Measurements from ENCODE around the gene CRMP1. TPM values are rescaled to one million over a fixed set of nuclear protein-coding genes. Genes with fewer than 3 reads are reported as not detected.

Gene CRMP1
- total and polyA plus RNA-seq, 3 donors from 2014 or later = 5.0 to 9.4 (median 8.9) TPM

DNA sequence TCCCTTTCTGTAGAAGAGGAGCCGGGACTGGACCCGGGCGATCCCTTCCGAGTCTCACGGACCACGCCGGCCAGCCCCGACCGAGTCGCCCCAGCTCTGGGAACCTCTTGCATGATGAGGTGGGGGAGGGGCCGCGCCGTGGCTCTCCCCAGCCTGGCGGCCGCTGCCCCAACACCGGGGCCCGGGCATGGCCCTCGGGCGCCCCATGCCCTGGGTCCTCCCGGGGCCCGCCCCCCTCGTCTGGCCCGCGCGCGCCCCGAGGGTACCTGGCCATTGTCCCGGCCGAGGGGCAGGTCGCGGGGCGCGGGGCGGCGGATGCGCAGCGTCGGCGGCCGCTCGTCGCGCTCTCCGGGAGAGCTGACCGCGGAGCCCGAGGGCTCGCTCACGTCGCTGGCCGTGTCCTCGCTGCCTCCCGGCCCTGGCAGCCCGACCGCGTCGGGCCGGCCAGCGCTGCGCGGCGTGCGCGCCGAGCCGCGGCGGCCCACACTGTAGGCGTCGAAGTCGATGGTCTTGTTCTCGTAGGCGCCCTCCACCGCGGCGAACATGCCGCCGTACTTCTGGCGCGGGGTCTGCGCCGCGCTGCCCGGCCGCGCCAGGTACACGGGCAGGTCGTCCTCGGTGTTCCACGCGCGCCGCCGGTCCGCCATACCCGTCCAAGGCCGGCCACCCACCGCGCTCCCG is 423 bp downstream of the CRMP1 start:
- Histone ChIP-seq H3K4me1 (peaks cover 10% of the 10 kb centered on the region), H3K27me3 (no peaks in the 10 kb centered on the region), H3K4me3 (peak overlapping the region in 1 of 2 donors; percentile 21), H3K9me3 (no peaks in the 10 kb centered on the region), H3K36me3 (ENCODE audit: low read depth, missing control alignments) (no peaks in the 10 kb centered on the region), H3K27ac (no peak overlapping the region)
- intact Hi-C loops (cut with DNase I; ENCODE audit: low total_unique reads) = no loop called here
- TF ChIP-seq POLR2A (IDR thresholded peaks at IDR 0.05) = no peak
- TF ChIP-seq, protein P1, sequence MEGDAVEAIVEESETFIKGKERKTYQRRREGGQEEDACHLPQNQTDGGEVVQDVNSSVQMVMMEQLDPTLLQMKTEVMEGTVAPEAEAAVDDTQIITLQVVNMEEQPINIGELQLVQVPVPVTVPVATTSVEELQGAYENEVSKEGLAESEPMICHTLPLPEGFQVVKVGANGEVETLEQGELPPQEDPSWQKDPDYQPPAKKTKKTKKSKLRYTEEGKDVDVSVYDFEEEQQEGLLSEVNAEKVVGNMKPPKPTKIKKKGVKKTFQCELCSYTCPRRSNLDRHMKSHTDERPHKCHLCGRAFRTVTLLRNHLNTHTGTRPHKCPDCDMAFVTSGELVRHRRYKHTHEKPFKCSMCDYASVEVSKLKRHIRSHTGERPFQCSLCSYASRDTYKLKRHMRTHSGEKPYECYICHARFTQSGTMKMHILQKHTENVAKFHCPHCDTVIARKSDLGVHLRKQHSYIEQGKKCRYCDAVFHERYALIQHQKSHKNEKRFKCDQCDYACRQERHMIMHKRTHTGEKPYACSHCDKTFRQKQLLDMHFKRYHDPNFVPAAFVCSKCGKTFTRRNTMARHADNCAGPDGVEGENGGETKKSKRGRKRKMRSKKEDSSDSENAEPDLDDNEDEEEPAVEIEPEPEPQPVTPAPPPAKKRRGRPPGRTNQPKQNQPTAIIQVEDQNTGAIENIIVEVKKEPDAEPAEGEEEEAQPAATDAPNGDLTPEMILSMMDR (IDR thresholded peaks at IDR 0.05) = no peak
- WGBS, 2 donors = 3% methylated on average over 10 of the region's 100 CpGs; no CpG with 5 or more reads in 1 of the 2 donors
- no peak for DNase-seq

DNA sequence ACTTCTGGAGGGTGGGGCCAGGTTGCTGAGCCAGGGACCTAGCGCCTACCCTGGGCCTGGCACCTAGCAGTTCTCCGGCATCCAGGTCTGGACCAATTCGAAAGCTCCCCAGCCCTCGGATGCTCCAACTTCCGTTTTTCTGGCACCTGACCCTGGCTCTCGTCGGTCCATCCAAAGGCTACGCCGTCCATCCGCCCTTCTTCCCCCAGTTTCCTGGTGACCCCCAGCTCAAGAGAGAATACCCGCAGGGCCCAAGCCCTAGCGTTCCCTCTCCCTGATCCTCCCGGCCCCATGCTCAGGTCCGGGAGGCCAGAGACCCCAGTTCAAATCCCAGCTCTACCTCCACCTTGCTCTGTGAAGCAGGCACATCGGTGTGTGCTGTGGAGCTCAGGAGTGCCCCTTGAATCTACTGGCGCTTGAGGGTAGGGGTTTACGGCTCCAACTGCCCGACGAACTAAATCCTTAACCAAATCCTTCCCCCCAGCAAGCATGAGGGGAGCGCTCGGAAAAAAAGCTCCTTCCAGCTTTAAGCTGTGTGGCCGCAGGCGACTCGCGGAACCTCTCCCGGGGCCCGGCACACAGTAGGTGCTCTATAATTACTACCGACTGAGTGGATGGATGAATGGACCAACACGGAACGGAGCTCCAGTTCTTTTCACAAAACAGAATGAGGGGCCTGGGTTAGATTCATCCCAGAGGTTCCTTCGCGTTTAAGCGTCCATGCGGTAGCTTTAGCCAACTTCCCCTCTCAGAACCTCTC is 1.1 kb downstream of the CRMP1 start:
- no peaks in the 10 kb centered on the region for H3K36me3 ChIP-seq (ENCODE audit: low read depth, missing control alignments)
- DNase-seq = no peak
- no peak overlapping the region for H3K4me3 ChIP-seq
- intact Hi-C loops (cut with DNase I; ENCODE audit: low total_unique reads) = no loop called here
- 7 to 8% methylated on average over 24 to 34 of the region's 34 CpGs for WGBS, 2 donors
- H3K27ac ChIP-seq = no peak overlapping the region
- H3K27me3 ChIP-seq = no peaks in the 10 kb centered on the region
- H3K9me3 ChIP-seq = no peaks in the 10 kb centered on the region
- TF ChIP-seq, protein P1 (IDR thresholded peaks at IDR 0.05) = no peak
- TF ChIP-seq POLR2A (IDR thresholded peaks at IDR 0.05) = no peak
- H3K4me1 ChIP-seq = peaks cover 11% of the 10 kb centered on the region

DNA sequence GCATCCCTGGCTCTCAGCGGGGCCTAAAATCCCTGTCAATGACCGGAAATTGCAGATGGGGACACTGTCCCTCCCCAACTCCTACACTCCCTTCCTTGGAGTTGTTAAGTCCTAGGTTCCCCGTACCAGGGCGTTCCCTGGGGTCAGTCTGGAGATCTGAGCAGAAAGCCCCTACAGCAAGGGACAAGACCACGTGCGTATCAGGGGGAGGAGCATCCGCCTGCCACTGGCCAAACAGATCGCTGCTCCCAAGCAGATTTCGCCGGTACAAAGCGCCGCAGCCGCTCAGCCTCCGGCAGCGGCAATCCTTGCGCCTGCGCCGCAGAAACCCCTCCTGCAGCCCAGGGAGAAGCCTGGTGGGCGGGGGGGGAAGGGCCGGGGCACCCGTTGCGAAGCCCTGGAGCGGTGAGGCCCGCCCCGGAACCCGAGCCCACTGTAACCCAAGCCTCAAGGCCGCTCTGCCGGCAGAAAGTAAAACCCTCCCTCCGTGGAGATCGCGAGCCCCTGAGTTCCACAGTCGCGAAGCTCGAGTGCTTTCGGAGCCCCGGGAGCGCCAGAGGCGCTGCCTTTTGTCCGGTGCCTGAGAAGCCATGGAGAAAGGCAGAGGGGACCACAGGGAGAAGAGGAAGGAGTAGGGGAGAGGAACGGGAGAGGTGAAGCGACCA is 2.7 kb downstream of the CRMP1 start:
- DNase-seq = peak; percentile 27

DNA sequence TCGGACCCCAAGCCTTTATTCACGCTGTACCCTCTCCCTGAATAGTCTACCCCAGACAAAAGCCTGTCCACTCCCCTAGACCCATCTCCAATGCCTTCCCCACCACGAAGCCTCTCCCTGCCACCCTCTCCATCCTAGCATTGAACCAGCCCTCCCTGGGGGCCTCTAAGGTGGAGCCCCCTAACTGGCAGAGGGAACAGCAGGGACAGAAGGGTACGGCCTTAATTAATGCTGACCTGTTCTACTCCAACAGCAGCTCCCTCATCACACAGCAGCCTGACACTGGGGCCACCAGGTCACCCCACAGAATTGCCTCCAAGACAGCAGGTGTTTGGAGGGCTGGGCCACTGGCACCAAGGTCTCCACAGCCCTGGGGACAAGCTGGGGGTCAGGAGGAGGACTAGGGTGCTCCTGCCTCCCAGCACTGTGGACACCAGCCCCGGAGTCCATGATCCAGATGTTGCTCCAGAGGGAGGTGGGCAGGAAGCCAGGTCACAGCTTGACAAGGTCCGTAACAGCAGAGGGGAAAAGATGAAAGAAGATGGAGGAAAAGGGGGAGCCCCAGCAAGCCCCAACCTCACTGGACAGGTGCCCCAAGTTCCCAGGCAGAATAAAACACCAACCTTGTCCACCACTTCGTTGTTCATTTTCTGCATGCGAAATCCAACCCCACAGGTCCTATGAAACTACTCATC is 3.7 kb downstream of the CRMP1 start:
- Histone ChIP-seq H3K4me1 (peaks cover 11% of the 10 kb centered on the region), H3K27ac (no peak overlapping the region), H3K9me3 (no peaks in the 10 kb centered on the region), H3K27me3 (no peaks in the 10 kb centered on the region), H3K4me3 (no peak overlapping the region), H3K36me3 (ENCODE audit: low read depth, missing control alignments) (no peaks in the 10 kb centered on the region)
- TF ChIP-seq POLR2A (IDR thresholded peaks at IDR 0.05) = no peak
- TF ChIP-seq, protein P1 (IDR thresholded peaks at IDR 0.05) = no peak
- no peak for DNase-seq
- WGBS, 2 donors = 15 to 17% methylated on average over 6 to 8 of the region's 8 CpGs
- intact Hi-C loops (cut with DNase I; ENCODE audit: low total_unique reads) = no loop called here

More for the DNA sequence above, 2.7 kb downstream of the CRMP1 start:
- TF ChIP-seq, protein P1 (IDR thresholded peaks at IDR 0.05) = no peak
- TF ChIP-seq POLR2A (IDR thresholded peaks at IDR 0.05) = no peak
- H3K27me3 ChIP-seq = no peaks in the 10 kb centered on the region
- H3K36me3 ChIP-seq (ENCODE audit: low read depth, missing control alignments) = no peaks in the 10 kb centered on the region
- intact Hi-C loops (cut with DNase I; ENCODE audit: low total_unique reads) = no loop called here
- H3K27ac ChIP-seq = no peak overlapping the region
- peaks cover 11% of the 10 kb centered on the region for H3K4me1 ChIP-seq
- no peaks in the 10 kb centered on the region for H3K9me3 ChIP-seq
- 1 to 3% methylated on average over 26 to 41 of the region's 41 CpGs for WGBS, 2 donors
- H3K4me3 ChIP-seq = no peak overlapping the region
